CD4-positive, CD25-positive, alpha-beta regulatory T cell (primary cell): ENCODE data around the gene SYCE3. TPM values are rescaled to one million over a fixed set of nuclear protein-coding genes. Genes with fewer than 3 reads are reported as not detected.
"Not testable (repeated sequence)": the region's sequence is repeated elsewhere in the genome, so short reads cannot be mapped to it uniquely, and the experiment has no call there.

ENCODE experiments used
- ATAC-seq, 2 donors: fragments of 150-1000 bp; cut with Tn5 transposase; one replicate each; pipeline ENCODE4 v1.10.0; 2021; ENCODE audit warnings: low read depth in 2 of 2, moderate number of reproducible peaks in 2 of 2, moderate library complexity in 1 of 2
- DNase-seq, 3 donors: peaks; one replicate each; pipeline versions ENCODE4 v3.0.0 to v3.0.0-alpha.2; 2012 to 2022; ENCODE audit warnings: mixed read lengths in 1 of 3
- H3K27ac ChIP-seq: one replicate; pipeline ENCODE4 v1.7.0; 2013; ENCODE audit warnings: mild to moderate bottlenecking, low read length; ENCODE audit not compliant: insufficient read depth, poor library complexity, severe bottlenecking
- H3K27me3 ChIP-seq: one replicate; pipeline ENCODE4 v1.7.0; 2013; ENCODE audit warnings: low read length; ENCODE audit not compliant: control insufficient read depth, insufficient read depth
- H3K36me3 ChIP-seq: one replicate; pipeline ENCODE4 v1.7.0; 2013; ENCODE audit warnings: mild to moderate bottlenecking, low read length, moderate library complexity; ENCODE audit not compliant: control insufficient read depth, insufficient read depth
- H3K4me1 ChIP-seq: 2 replicates; pipeline ENCODE4 v1.7.0; 2013; ENCODE audit warnings: mild to moderate bottlenecking, low read length; ENCODE audit not compliant: insufficient read depth, control insufficient read depth, poor library complexity, severe bottlenecking
- H3K4me3 ChIP-seq: one replicate; pipeline ENCODE4 v1.7.0; 2013; ENCODE audit warnings: low read depth, mild to moderate bottlenecking, low read length, moderate library complexity
- H3K9me3 ChIP-seq, 2 experiments: 1 replicate in 1 of 2; 2 replicates in 1 of 2; pipeline ENCODE4 v1.7.0; 2013; ENCODE audit warnings: low read length in 2 of 2, mild to moderate bottlenecking in 1 of 2, moderate library complexity in 1 of 2; ENCODE audit not compliant: control insufficient read depth in 2 of 2
- H3K27ac Mint-ChIP-seq, 3 donors: one replicate each; pipeline ENCODE4 v1.8.0; 2020 to 2022; ENCODE audit warnings: mild to moderate bottlenecking in 3 of 3, mixed read lengths in 3 of 3, moderate library complexity in 2 of 3
- H3K27me3 Mint-ChIP-seq: one replicate; pipeline ENCODE4 v1.8.0; 2022; ENCODE audit warnings: mild to moderate bottlenecking, mixed read lengths
- H3K36me3 Mint-ChIP-seq: one replicate; pipeline ENCODE4 v1.8.0; 2020; ENCODE audit warnings: mixed read lengths
- H3K4me1 Mint-ChIP-seq, 4 donors: one replicate each; pipeline ENCODE4 v1.8.0; 2020 to 2022; ENCODE audit warnings: mixed read lengths in 4 of 4, mild to moderate bottlenecking in 1 of 4
- H3K4me3 Mint-ChIP-seq, 4 donors: one replicate each; pipeline ENCODE4 v1.8.0; 2020 to 2022; ENCODE audit warnings: mild to moderate bottlenecking in 4 of 4, mixed read lengths in 4 of 4, moderate library complexity in 3 of 4
- H3K9me3 Mint-ChIP-seq, 7 donors: one replicate each; pipeline ENCODE4 v1.8.0; 2020 to 2022; ENCODE audit warnings: mixed read lengths in 7 of 7, mild to moderate bottlenecking in 3 of 7, moderate library complexity in 2 of 7
- polyA plus RNA-seq, 4 donors: library from polyadenylated mRNA; unstranded; fragments of 300-500 nt; fragmentation: Illumina TruSeq; gene quantifications; one replicate each; pipeline ENCODE4 v1.2.3, GENCODE V29; 2021
- total RNA-seq: library from RNA; stranded (reverse); gene quantifications from one replicate; pipeline ENCODE4 v1.2.3, GENCODE V29; 2022

SYCE3 gene
- total and polyA plus RNA-seq, 5 donors from 2014 or later: not detected

DNA sequence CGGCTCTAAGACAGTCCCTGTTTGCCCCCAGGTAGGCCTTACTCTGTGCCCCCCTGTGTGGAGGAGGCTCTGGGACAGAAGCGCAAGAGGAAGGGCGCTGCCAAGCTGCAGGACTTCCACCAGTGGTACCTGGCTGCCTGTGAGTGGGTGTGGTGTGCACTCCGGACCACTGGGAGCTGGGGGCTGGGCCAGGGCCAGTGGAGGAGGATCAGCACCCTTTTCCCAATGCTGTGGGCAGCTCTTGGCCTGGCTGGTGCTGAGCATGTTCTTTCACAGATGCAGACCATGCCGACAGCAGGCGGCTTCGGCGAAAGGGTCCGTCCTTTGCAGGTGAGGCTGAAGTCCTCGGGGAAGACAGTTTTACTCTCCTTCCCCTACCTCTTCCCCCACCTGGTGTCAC is 41.0 kb downstream of the SYCE3 start:
- Mint-ChIP-seq H3K4me3 (peak overlapping the region in 1 of 4 donors; percentile 76), H3K4me1 (peaks cover 0 to 10% (median 7%) of the 10 kb centered on the region in 4 donors), H3K27ac (no peak overlapping the region), H3K36me3 (peaks cover 6% of the 10 kb centered on the region), H3K27me3 (no peaks in the 10 kb centered on the region), H3K9me3 (no peaks in the 10 kb centered on the region)
- DNase-seq: no peak
- Histone ChIP-seq H3K27me3 (no peaks in the 10 kb centered on the region), H3K4me3 (no peak overlapping the region), H3K9me3 (no peaks in the 10 kb centered on the region), H3K36me3 (peaks cover 44% of the 10 kb centered on the region), H3K27ac (no peak overlapping the region), H3K4me1 (peaks cover 18% of the 10 kb centered on the region)
- no peak for ATAC-seq

DNA sequence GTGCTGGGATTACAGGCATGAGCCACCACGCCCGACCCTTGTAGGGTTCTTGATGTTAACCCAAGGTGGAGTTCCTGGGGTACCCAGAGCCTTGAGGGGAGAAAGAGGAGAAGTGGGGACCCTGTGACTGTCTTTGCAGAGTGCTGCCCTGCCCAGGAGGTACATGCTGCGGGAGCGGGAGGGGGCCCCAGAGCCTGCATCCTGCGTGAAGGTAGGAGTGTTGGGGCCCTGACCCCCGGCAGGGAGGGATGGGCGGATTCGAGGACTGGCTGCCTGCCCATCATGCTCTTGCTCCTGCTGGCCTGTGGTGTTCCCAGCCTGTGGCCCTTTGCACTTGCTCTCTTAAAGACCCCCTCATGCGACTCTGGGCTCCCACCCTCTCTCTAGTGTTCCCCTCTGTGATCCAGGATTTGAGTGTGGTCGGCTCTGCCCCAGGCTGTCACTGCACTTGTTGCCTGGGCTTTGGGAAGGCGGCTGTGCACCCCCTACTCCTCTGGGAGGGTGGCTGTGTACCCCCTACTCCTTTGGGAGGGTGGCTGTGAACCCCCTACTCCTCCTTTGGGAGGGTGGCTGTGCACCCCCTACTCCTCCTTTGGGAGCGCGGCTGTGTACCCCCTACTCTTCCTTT is 41.8 kb downstream of the SYCE3 start:
- H3K4me3 Mint-ChIP-seq: no peak overlapping the region
- no peaks in the 10 kb centered on the region for H3K27me3 ChIP-seq
- H3K9me3 ChIP-seq: no peaks in the 10 kb centered on the region
- H3K27ac ChIP-seq: no peak overlapping the region
- no peaks in the 10 kb centered on the region for H3K27me3 Mint-ChIP-seq
- peaks cover 50% of the 10 kb centered on the region for H3K36me3 ChIP-seq
- H3K27ac Mint-ChIP-seq: no peak overlapping the region
- H3K4me3 ChIP-seq: no peak overlapping the region
- peaks cover 13% of the 10 kb centered on the region for H3K4me1 ChIP-seq
- H3K36me3 Mint-ChIP-seq: peaks cover 6% of the 10 kb centered on the region
- DNase-seq: no peak
- H3K9me3 Mint-ChIP-seq: no peaks in the 10 kb centered on the region
- H3K4me1 Mint-ChIP-seq: peaks cover 0 to 11% (median 6%) of the 10 kb centered on the region in 4 donors
- ATAC-seq: no peak

GRCh38 chr22:50520184-50520583 is 42.5 kb downstream of the SYCE3 start:
- not testable (repeated sequence) for H3K9me3 Mint-ChIP-seq, DNase-seq, H3K36me3 Mint-ChIP-seq, H3K27ac ChIP-seq, ATAC-seq, H3K4me3 ChIP-seq, H3K27me3 Mint-ChIP-seq, H3K27ac Mint-ChIP-seq, H3K9me3 ChIP-seq, H3K27me3 ChIP-seq
- peak overlapping the region in 2 of 4 donors; percentile 4 to 51 for H3K4me3 Mint-ChIP-seq
- peaks cover 50% of the 10 kb centered on the region for H3K36me3 ChIP-seq
- peaks cover 0 to 15% (median 7%) of the 10 kb centered on the region in 4 donors for H3K4me1 Mint-ChIP-seq
- H3K4me1 ChIP-seq: peaks cover 13% of the 10 kb centered on the region

- ATAC-seq (no peak), DNase-seq (no peak)
- H3K36me3 ChIP-seq: peaks cover 50% of the 10 kb centered on the region
- Mint-ChIP-seq H3K27ac (no peak overlapping the region), H3K4me3 (no peak overlapping the region), H3K36me3 (peaks cover 11% of the 10 kb centered on the region), H3K9me3 (no peaks in the 10 kb centered on the region), H3K4me1 (peaks cover 0 to 15% (median 6%) of the 10 kb centered on the region in 4 donors), H3K27me3 (no peaks in the 10 kb centered on the region)
- H3K4me3 ChIP-seq: no peak overlapping the region
- H3K27me3 ChIP-seq: no peaks in the 10 kb centered on the region
- H3K9me3 ChIP-seq: no peaks in the 10 kb centered on the region
- H3K27ac ChIP-seq: no peak overlapping the region
- peaks cover 3% of the 10 kb centered on the region for H3K4me1 ChIP-seq
Measured at GRCh38 chr22:50519151-50519550, 43.6 kb downstream of the SYCE3 start.

GRCh38 chr22:50518606-50519005 is 44.1 kb downstream of the SYCE3 start:
- peaks cover 49% of the 10 kb centered on the region for H3K36me3 ChIP-seq
- DNase-seq (no peak), ATAC-seq (no peak)
- Mint-ChIP-seq H3K27ac (no peak overlapping the region), H3K4me1 (peaks cover 0 to 18% (median 6%) of the 10 kb centered on the region in 4 donors), H3K36me3 (peaks cover 11% of the 10 kb centered on the region), H3K9me3 (no peaks in the 10 kb centered on the region), H3K4me3 (no peak overlapping the region), H3K27me3 (no peaks in the 10 kb centered on the region)
- H3K27me3 ChIP-seq: no peaks in the 10 kb centered on the region
- no peaks in the 10 kb centered on the region for H3K4me1 ChIP-seq
- no peaks in the 10 kb centered on the region for H3K9me3 ChIP-seq
- no peak overlapping the region for H3K27ac ChIP-seq
- H3K4me3 ChIP-seq: no peak overlapping the region

- Mint-ChIP-seq H3K4me3 (no peak overlapping the region), H3K27me3 (no peaks in the 10 kb centered on the region), H3K27ac (no peak overlapping the region), H3K9me3 (no peaks in the 10 kb centered on the region), H3K36me3 (peaks cover 11% of the 10 kb centered on the region), H3K4me1 (peaks cover 0 to 23% (median 8%) of the 10 kb centered on the region in 4 donors)
- no peaks in the 10 kb centered on the region for H3K4me1 ChIP-seq
- no peak overlapping the region for H3K4me3 ChIP-seq
- DNase-seq (no peak), ATAC-seq (no peak)
- H3K27me3 ChIP-seq: no peaks in the 10 kb centered on the region
- no peaks in the 10 kb centered on the region for H3K9me3 ChIP-seq
- H3K27ac ChIP-seq: no peak overlapping the region
- peaks cover 41% of the 10 kb centered on the region for H3K36me3 ChIP-seq
Measured at GRCh38 chr22:50517495-50518260, 45.0 kb downstream of the SYCE3 start.

DNA sequence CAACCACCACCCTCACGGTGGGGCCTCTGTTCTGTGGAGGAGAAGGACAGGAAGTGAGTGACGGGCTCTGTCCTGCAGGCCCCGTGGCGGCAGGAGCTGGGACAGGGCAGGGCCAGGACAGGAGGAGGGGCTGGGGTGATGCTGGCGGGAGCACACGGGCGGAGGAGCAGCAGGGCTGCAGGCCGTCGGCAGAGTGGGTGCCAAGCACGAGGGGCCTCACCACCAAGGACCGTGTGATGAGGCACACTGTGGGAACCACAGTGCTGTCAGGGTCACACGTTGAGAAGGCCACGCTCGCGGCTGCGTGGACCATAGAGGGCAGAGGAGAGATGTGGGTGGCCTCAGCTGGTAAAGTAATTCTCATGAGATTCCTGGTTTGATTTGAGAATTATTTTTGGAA is 45.8 kb downstream of the SYCE3 start:
- Histone ChIP-seq H3K9me3 (no peaks in the 10 kb centered on the region), H3K4me1 (no peaks in the 10 kb centered on the region), H3K4me3 (no peak overlapping the region), H3K27ac (no peak overlapping the region), H3K36me3 (peaks cover 37% of the 10 kb centered on the region), H3K27me3 (no peaks in the 10 kb centered on the region)
- DNase-seq: no peak
- H3K4me1 Mint-ChIP-seq: peaks cover 0 to 30% (median 8%) of the 10 kb centered on the region in 4 donors
- no peaks in the 10 kb centered on the region for H3K27me3 Mint-ChIP-seq
- no peak overlapping the region for H3K4me3 Mint-ChIP-seq
- no peaks in the 10 kb centered on the region for H3K9me3 Mint-ChIP-seq
- peaks cover 16% of the 10 kb centered on the region for H3K36me3 Mint-ChIP-seq
- ATAC-seq: no peak
- no peak overlapping the region for H3K27ac Mint-ChIP-seq
